H1 (cell line): ENCODE measurements around the gene TARS2. TPM values are rescaled to one million over a fixed set of nuclear protein-coding genes. Genes with fewer than 3 reads are reported as not detected.

ENCODE experiments used
- BRCA1 ChIP-seq: IDR thresholded peaks from 2 replicates; pipeline ENCODE4 v1.6.1; 2012; ENCODE audit warnings: low read depth, low read length, improper control_type of control experiment
- CHD7 ChIP-seq: fragments of 300-600 bp; sonication (generic); IDR thresholded peaks from 2 replicates; pipeline ENCODE4 v1.7.1; 2012; ENCODE audit warnings: low read length, moderate library complexity, mild to moderate bottlenecking, inconsistent platforms; ENCODE audit not compliant: insufficient replicate concordance
- EGR1 ChIP-seq: IDR thresholded peaks from 2 replicates; pipeline ENCODE4 v1.6.1; 2011; ENCODE audit warnings: low read depth, low read length, borderline replicate concordance
- GABPA ChIP-seq: IDR thresholded peaks from 2 replicates; pipeline ENCODE4 v1.6.1; 2011; ENCODE audit warnings: mild to moderate bottlenecking, low read length, moderate library complexity, borderline replicate concordance; ENCODE audit not compliant: insufficient read depth
- POLR2A ChIP-seq, 2 experiments: IDR thresholded peaks; 1 replicate in 1 of 2; 2 replicates in 1 of 2; pipeline ENCODE4 v1.6.1; 2011; ENCODE audit warnings: low read depth in 2 of 2, low read length in 2 of 2, mild to moderate bottlenecking in 2 of 2; ENCODE audit errors: control extremely low read depth in 1 of 2
- SUZ12 ChIP-seq: fragments of 200-600 bp; sonication (generic); IDR thresholded peaks from 2 replicates; pipeline ENCODE4 v1.6.1; 2012; ENCODE audit warnings: mild to moderate bottlenecking, inconsistent platforms, low read length, moderate library complexity, mixed read lengths
- TBP ChIP-seq: IDR thresholded peaks from 2 replicates; pipeline ENCODE4 v1.6.1; 2011; ENCODE audit warnings: low read depth, low read length, improper control_type of control experiment
- polyA plus RNA-seq, 7 experiments: library from polyadenylated mRNA; depleted of rRNA in 3 of 7; stranded (reverse) in 5 of 7; unstranded in 2 of 7; fragments of >200 nt in 5 of 7; fragments of 200-250 nt in 2 of 7; gene quantifications; 1 replicate in 5 of 7; 2 replicates in 1 of 7; 4 replicates in 1 of 7; pipeline versions ENCODE4 v1.2.1 to v1.2.3, GENCODE V29; 2011 to 2013; ENCODE audit warnings: missing spikeins in 2 of 7, mixed read lengths in 2 of 7
- total RNA-seq: library from RNA; stranded (reverse); fragmentation: NEBNext Ultra II Directional; extraction: Animal tissue kit (Norgen Biotek cat#: 25700); gene quantifications from 2 replicates; pipeline ENCODE4 v1.2.1, GENCODE V29; 2021

The TARS2 gene
- total and polyA plus RNA-seq, 2 of the 8 experiments (the other 6 are each of a cell fraction or from before 2014, with no cell fraction given), result 38.9 to 39.1 TPM

GRCh38 chr1:150528196-150528595 lies 41.0 kb downstream of the TARS2 start (continued):
- no peak for TF ChIP-seq EGR1
- TF ChIP-seq CHD7, result no peak
- TF ChIP-seq POLR2A (IDR thresholded peaks at IDR 0.05; ENCODE audit: control extremely low read depth in 1 of 2, low read depth in 2 of 2, low read length in 2 of 2), result no peak
- TF ChIP-seq SUZ12, result no peak
- no peak for TF ChIP-seq GABPA
- TF ChIP-seq BRCA1, result no peak
- no peak for TF ChIP-seq TBP
